K562 treated with DMSO at 1 percent for 48 hours (cell line): Measurements from ENCODE around the gene CASK. TPM values are rescaled to one million over a fixed set of nuclear protein-coding genes. Genes with fewer than 3 reads are reported as not detected.

Experiments used
- total RNA-seq: library from RNA; unstranded; fragments of 300-600 nt; gene quantifications from 2 replicates; pipeline ENCODE4 v1.2.3, GENCODE V29; 2022; ENCODE audit warnings: low replicate concordance; ENCODE audit errors: extremely low read depth

Gene CASK, protein sequence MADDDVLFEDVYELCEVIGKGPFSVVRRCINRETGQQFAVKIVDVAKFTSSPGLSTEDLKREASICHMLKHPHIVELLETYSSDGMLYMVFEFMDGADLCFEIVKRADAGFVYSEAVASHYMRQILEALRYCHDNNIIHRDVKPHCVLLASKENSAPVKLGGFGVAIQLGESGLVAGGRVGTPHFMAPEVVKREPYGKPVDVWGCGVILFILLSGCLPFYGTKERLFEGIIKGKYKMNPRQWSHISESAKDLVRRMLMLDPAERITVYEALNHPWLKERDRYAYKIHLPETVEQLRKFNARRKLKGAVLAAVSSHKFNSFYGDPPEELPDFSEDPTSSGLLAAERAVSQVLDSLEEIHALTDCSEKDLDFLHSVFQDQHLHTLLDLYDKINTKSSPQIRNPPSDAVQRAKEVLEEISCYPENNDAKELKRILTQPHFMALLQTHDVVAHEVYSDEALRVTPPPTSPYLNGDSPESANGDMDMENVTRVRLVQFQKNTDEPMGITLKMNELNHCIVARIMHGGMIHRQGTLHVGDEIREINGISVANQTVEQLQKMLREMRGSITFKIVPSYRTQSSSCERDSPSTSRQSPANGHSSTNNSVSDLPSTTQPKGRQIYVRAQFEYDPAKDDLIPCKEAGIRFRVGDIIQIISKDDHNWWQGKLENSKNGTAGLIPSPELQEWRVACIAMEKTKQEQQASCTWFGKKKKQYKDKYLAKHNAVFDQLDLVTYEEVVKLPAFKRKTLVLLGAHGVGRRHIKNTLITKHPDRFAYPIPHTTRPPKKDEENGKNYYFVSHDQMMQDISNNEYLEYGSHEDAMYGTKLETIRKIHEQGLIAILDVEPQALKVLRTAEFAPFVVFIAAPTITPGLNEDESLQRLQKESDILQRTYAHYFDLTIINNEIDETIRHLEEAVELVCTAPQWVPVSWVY
- not detected in 2 replicates for total RNA-seq

DNA sequence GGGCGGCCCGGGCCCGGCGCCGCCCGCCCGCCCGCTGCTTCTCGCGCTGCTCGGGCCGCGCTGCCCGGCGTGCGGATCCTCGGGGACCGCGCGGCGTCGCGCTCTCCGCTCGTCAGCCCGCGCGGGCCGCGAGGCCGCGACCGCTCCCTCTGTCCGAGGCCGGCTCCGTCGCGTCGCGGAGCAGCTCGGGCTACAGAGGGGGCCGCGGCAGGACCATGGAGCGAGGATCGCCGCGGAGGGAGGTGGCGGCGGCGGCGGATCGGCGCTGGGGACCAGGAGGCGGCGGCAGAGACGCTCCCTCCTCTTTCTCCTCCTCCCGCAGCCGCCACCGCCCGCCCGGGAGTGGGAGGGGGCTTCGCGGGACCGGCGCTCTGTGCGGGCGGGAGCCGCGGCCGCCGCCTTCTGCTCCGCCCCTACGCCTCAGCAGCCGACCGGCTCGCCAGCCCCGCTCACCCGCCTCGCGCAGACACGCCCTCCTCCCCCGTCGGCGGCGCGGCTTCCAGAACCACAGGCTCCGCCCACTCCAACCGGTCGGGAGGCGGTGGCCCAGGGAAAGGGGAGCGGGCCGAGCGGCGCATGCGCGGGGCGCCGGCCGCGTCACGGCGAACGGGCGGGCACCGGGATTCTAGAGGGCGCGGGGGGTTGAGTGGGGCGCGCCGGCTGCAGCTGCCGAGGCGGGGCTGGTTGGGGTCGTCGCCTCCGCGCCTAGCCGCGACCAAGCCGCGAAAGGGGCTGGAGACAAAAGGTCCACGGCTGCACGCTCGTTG, at the start of gene CASK:
Gene CASK, minus strand, starts transcription at position 344 of the 767 bp plus-strand sequence. CDS start 566 bp downstream, outside the sequence.

DNA sequence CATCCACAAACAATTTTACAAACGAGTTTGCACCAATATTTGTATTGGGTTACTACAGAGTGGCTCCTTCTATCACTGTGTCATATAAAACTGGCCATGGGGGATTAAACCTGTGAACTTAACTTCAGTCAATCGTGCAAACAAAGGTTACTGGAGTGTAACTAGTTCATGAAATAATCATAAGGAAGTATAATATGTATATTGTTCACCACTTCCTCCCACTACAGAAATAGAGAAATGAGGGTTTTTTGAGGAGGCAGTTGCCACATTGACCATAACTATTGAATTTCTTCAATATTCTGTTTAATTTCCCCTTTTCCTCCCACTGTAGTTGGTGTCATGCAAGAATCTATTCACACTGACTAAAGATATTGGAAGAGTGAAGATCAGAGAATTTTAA, 199.5 kb downstream of the CASK start, which contains the start of gene GPR82:
Gene GPR82, plus strand, starts transcription at position 356 of the 400 bp plus-strand sequence. CDS start 2,846 bp downstream, outside the sequence.

DNA sequence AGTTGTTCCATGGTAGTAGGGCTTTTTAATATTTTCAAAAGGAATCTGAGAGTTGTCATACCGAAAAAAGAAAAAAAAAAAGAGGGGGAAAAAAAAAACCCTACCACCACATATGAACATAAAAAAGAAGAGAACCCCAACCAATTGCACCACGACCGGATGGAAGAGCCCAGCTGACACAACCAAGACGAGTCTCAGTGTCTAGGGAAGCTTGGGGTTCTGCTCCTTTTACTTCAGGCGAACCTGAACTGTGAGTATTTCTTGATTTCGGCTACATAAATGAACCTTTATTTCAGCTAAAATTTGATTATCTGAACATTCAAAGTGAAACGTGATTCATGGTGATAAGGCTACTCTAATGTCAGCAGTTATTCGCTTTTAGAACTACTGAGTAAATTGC, 234.5 kb downstream of the CASK start, which contains the start of gene GPR34:
Gene GPR34, plus strand, starts transcription at position 139 of the 400 bp plus-strand sequence. CDS start 6,661 bp downstream, outside the sequence.

Other genes starting within 250 kb of the CASK start
- not detected in 2 replicates for gene GPR34, start 234.6 kb downstream of the CASK start, total RNA-seq
- gene GPR82, start 199.4 kb downstream of the CASK start, total RNA-seq, result not detected in 2 replicates